ENCODE results near the gene SNX6.
"Not testable (repeated sequence)": the region's sequence is repeated elsewhere in the genome, so short reads cannot be mapped to it uniquely, and the experiment has no call there.

SNX6 gene

DNA sequence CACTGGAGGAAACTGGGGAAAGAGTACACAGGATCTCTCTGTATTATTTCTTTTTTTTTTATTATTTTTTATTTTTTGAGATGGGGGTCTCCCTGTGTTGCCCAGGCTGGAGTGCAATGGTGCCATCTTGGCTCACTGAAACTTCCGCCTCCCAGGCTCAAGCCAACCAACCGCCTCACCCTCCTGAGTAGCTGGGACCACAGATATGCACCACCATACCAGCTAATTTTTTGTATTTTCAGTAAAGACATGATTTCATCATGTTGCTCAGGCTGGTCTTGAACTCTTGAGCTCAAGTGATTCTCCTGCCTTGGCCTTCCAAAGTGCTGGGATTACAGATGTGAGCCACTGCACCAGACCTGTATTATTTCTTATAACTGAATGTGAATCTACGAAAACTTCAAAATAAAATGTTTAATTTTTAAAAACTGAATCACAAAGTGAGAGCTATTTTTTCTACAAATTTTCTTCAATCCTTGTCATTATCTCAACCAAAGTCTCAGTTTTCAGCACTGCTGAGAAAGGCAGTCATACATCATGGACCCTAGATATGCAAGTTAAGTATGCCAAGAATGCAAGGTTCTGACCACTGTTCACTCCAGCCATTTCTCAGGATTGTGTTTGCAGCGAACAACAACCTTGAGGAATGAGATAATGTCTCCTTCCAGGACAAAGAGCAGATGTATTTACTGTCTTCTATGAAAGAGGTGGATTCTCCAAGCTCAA lies 92.8 kb downstream of the SNX6 start:
- Histone ChIP-seq H3K4me1 (peaks cover 21% of the 10 kb centered on the region), H3K27me3 (no peaks in the 10 kb centered on the region), H4K20me1 (peaks cover 42% of the 10 kb centered on the region), H3K4me3 (no peak overlapping the region), H3K27ac (no peak overlapping the region), H3K9ac (peak overlapping the region; percentile 91; the same call in 1 of the 2 replicates), H3K4me2 (peak overlapping the region; percentile 95; the same call in 1 of the 2 replicates), H3K36me3 (peaks cover 57% of the 10 kb centered on the region), H3K9me3 (no peaks in the 10 kb centered on the region)
- no peak for TF ChIP-seq Cebpa-rat (IDR thresholded peaks at IDR 0.05)

- H3K4me2 ChIP-seq = no peak overlapping the region
Observed at GRCh38 chr14:34527591-34527990, 102.4 kb downstream of the SNX6 start.

DNA sequence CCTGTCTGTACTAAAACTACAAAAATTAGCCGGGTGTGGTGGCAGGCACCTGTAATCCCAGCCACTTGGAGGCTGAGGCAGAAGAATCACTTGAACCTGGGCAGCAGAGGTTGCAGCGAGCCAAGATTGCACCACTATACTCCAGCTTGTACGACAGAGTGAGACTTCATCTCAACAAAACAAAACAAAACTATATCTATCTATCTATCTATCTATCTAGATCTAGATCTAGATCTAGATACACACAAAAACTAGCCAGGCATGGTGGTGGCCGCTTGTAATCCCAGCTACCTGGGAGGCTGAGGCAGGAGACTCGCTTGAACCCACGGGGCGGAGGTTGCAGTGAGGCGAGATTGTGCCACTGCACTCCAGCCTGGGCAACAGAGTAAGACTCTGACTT lies 105.7 kb downstream of the SNX6 start:
- peaks cover 100% of the 10 kb centered on the region for H3K36me3 ChIP-seq
- H3K4me1 ChIP-seq, H3K9me3 ChIP-seq, H3K4me2 ChIP-seq, H3K27me3 ChIP-seq, H3K9ac ChIP-seq, H3K27ac ChIP-seq, H3K4me3 ChIP-seq, H4K20me1 ChIP-seq: not testable (repeated sequence)

More at GRCh38 chr14:34527591-34527990, 102.4 kb downstream of the SNX6 start:
- Histone ChIP-seq H3K27ac (no peak overlapping the region), H3K9me3 (no peaks in the 10 kb centered on the region), H3K4me3 (no peak overlapping the region), H3K27me3 (no peaks in the 10 kb centered on the region), H3K4me1 (no peaks in the 10 kb centered on the region), H4K20me1 (peaks cover 9% of the 10 kb centered on the region), H3K9ac (no peak overlapping the region), H3K36me3 (peaks cover 100% of the 10 kb centered on the region)
- no peak for TF ChIP-seq Cebpa-rat (IDR thresholded peaks at IDR 0.05)

GRCh38 chr14:34522496-34522895 lies 107.5 kb downstream of the SNX6 start:
- TF ChIP-seq Cebpa-rat (IDR thresholded peaks at IDR 0.05) = no peak
- Histone ChIP-seq H3K4me2 (no peak overlapping the region), H4K20me1 (no peaks in the 10 kb centered on the region), H3K27ac (no peak overlapping the region), H3K27me3 (no peaks in the 10 kb centered on the region), H3K9me3 (no peaks in the 10 kb centered on the region), H3K4me3 (no peak overlapping the region), H3K9ac (no peak overlapping the region), H3K36me3 (peaks cover 100% of the 10 kb centered on the region), H3K4me1 (no peaks in the 10 kb centered on the region)

- H3K9ac ChIP-seq, H4K20me1 ChIP-seq, H3K27ac ChIP-seq, H3K9me3 ChIP-seq, H3K27me3 ChIP-seq, H3K4me2 ChIP-seq, H3K4me3 ChIP-seq, H3K4me1 ChIP-seq: not testable (repeated sequence)
- peaks cover 94% of the 10 kb centered on the region for H3K36me3 ChIP-seq
Observed at GRCh38 chr14:34521071-34521470, 108.9 kb downstream of the SNX6 start.

DNA sequence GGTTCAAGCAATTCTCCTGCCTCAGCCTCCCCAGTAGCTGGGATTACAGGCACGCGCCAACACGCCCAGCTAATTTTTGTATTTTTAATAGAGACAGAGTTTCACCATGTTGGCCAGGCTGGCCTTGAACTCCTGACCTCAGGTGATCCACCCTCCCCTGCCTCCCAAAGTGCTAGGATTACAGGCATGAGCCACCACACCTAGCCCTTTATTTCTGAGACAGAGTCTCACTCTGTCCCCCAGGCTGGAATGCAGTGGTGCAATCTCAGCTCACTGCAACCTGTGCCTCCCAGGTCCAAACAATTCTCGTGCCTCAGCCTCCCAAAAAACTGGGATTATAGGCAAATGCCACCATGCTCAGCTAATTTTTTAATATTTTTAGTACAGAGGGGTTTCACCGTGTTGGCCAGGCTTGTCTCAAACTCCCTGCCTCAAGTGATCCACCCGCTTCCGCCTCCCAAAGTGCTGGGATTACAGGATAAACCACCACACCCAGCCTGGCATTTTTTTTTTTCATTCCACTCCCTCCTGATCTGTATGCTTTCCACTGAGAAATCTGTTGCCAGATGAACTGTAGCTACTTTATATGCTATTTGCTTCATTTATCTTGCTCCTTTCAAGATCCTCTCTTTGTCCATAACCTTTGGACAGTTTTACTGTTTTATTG lies 109.5 kb downstream of the SNX6 start:
- H3K4me1 ChIP-seq, H3K4me2 ChIP-seq, H3K27ac ChIP-seq, H3K4me3 ChIP-seq, H4K20me1 ChIP-seq, H3K9me3 ChIP-seq, H3K9ac ChIP-seq, H3K27me3 ChIP-seq: not testable (repeated sequence)
- peaks cover 93% of the 10 kb centered on the region for H3K36me3 ChIP-seq

Measured in BLaER1 (cell line).